Bone marrow (tissue), 2 donors: ENCODE measurements around the gene USP25.
"Not testable (repeated sequence)": the region's sequence is repeated elsewhere in the genome, so short reads cannot be mapped to it uniquely, and the experiment has no call there.

Experiments used
- DNase-seq, 2 donors: peaks; one replicate each; lab custom pipeline; 2025; lab: John Stamatoyannopoulos, UW

USP25 gene

DNA sequence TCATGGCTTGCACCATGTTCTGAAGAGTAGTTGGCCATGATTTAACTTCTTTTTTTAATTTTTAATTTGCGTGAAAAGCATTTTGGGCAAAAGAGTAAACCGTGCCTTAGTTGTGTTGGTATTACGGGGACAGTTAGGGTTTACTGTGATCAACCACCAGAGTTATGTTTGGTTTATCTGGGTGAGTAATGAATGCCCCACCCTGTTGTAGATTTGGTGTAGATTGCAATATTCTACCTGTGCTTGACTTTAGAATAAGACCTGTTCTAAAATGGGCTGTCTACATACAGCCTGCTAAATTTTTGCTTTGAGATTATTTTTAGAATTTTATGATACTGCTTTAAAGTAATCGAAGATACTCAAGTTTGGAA is 1.4 kb downstream of the USP25 start:
- no peak for DNase-seq

DNA sequence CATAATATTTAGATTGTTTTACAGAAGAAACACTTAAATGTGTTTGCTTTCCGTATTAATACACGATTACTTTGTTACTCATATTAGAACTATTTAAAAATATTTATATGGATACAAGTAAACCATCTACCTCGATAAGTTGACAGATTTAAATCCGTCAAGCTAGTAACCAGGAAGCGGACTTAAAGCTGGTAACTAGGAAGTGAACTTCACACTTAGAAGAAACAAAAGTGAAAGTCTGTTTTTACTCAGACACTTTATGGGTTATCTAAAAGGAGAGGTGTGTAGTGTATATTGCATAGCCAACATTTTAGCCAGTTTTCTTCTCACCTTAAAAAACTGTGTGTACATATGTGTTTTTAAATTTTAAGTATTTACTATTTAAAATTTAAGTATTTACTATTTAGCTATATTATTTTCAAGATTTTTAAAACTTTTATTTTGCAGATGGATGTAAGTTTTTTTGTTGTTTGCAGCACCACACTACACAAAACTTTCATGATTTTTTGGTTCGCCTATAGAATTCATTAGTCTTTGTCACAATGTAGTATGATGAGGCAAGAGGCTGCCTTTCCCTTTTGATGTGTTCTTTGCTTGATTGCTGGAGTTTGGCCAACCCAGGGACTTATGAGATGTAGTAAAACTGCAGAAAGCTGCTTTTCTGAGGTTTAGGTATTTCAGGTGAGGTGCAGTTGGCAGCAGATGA is 2.7 kb downstream of the USP25 start:
- peak in 1 of 2 donors; percentile 78 for DNase-seq

DNA sequence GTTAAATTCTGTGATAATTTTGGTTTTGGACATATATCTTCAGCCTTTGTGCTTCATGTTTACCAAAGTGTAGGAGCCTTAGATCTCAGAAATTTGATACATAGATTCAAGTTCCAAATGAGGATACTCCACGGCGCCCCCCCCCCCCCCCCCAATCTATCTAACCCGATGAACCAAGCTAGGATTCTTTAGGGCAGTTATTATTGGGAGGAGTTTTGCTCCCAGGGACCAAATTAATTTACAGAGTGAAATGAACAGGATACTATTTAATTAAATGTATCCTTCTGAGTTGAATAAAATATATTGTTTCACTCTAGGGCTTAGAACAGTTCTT is 3.2 kb downstream of the USP25 start:
- no peak for DNase-seq

DNA sequence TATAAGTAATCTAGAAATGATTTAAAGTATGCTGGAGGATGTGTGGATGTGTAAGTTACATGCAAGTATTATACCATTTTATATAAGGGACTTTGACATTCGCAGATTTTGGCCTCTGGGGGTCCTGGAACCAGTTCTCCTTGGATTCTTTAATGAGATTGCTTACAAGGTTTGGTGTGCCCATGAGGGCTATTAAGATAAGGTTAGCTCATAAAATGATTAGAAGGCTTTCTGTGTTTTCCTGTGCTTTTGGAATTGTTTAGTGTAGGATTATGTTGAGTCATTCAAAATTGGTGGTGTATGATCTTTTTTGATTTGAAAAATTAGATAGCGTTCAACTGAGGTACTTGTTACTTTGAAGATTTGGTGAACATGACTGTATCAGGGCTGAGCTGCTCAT is 5.6 kb downstream of the USP25 start:
- no peak for DNase-seq

DNA sequence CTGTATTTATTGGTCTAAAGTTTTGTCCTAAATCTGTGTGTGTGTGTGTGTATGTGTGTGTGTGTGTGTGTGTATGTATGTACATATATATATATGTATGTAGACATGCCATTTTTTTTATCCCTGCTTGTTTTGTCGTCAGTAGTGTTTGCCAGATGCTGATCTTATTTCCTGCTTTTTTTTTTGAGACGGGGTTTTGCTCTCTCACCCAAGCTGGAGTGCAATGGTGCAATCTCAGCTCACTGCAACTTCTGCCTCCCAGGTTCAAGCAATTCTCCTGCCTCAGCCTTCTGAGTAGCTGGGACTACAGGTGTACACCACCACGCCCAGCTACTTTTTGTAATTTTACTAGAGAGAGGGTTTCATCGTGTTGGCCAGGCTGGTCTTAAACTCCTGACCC is 6.1 kb downstream of the USP25 start:
- peak in 1 of 2 donors; percentile 22 for DNase-seq

DNA sequence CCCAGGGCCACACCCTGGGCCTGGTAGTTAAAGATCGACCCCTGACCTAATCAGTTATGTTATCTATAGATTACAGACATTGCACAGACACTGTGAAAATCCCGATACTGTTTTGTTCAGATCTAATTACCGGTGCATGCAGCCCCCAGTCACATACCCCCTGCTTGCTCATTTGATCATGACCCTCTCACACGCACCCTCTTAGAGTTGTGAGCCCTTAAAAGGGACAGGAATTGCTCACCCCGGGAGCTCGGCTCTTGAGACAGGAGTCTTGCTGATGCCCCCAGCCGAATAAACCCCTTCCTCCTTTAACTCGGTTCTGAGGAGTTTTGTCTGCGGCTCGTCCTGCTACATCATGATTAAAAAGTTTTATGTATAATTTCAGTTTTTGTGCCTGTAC is 9.0 kb downstream of the USP25 start:
- DNase-seq = not testable (repeated sequence)

DNA sequence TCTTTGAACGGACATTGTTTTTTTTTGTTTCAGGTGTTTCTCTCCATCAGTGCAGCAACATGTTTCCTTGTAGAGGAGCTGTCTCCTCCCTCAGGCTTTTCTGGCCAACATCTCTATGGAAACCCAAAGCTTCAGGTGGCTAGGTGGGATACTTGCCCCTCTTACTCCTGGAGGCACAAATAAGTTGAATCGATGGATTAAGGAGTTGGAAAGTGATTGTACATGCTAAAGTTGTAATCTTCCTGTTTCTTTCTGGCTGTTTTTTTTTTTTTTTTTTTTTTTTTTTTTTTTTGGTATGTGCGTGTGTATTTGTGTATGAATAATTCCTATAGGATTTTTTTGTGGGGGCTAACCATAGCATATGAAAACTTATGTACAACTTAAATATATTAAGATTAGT is 10.6 kb downstream of the USP25 start:
- DNase-seq = no peak

DNA sequence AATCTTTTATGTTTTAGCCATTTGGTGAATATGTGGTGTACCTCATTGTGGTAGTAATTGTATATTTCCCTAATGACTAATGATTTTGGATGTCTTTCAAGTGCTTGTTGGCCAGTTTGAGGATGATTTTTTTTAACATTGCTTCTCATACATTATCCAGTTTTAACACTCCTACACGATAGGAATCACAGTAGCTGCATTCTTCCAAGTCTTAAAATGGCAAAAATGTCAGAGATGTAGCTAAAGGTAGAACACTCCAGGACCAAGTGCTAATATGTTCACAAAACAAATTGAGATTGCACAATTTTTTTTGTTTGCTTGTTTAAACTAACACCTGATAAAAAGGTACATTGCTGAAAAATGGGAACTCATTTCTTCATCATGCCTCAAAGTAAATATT is 11.7 kb downstream of the USP25 start:
- DNase-seq = no peak

DNA sequence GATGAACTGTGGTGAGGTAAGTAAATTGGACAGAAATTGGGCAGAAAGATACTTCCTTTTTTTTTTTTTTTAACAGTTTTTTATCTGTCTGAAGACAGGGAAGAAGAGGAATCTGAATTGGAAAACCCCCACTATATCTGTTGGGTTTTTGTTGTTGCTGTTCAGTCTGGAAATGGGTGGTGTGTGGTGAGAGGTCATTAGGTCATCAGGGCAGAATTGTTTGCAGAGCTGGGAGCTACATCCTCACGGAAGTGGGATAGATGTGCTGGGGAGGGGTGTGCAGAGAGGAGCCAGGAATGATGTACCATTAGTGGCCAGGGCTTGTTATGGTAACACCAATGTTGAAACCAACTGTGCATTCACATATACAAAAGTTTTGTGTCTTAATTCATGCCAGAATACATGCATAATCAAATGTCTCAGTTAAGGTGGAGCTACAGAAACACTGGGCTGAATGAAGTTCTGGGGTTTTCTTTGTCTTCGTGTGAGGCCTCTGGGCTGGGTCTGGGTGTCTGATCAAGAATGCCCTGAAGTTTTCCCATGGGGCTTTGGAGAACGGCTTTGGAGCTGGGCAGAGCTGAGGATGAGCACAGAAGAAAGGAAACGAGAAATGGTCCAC is 12.4 kb downstream of the USP25 start:
- peak in 1 of 2 donors; percentile 8 for DNase-seq

DNA sequence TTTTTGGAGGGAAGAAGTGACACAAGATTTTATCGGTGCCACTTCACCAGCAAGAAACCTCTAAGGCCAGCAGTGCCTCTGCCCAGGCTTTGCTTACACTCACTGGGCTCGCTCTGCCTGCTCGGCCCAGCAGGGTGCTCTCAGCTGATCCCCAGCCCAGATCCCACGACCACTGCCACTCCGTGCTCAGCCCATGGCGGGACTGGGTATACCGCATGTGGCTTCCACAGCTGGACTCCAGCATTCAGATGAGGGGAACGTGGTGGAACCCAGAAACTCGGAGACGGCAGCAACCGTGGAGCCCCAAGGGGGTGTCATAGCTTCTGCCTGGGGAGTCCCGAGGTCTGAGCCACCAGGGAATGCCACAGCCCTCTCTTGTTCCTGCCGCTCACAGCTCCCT is 12.9 kb downstream of the USP25 start:
- DNase-seq = no peak

DNA sequence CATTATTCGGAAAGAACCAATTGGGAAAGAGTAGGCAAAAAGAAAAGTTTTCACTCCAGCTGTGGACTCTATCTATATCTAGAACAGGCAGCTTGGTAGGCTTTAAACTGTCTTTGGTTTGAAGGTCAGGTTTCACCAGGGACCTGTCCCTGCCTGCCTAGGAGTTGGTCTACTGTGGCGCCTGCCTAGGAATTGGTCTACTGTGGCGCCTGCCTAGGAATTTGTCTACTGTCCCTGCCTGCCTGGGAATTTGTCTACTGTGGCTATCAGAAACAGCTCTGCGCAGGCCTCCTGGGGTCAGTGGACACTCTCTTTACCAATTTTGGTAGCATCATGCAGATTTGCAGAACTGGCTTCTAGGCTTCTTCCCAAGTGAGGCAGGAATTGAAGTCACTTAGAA is 13.8 kb downstream of the USP25 start:
- DNase-seq = no peak

DNA sequence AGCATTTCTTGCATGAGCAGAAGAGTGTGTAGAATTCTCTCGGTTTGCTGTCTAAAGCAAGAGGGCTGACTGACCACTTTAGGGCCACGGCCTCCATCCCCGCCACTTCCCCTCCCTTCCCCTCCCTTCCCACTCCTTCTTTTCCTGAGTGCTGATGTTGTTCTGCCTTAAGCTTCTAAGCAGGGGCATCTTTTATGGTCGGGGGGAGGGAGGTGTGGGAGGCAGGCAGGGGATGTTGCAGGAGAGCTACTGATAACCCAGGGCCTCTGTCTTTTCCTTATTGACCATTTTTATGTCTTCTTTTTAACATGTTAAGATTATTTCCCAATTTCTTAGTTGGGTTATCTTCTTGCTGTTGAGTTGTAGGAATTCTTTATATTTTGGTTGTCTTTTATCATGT is 15.1 kb downstream of the USP25 start:
- DNase-seq = no peak

DNA sequence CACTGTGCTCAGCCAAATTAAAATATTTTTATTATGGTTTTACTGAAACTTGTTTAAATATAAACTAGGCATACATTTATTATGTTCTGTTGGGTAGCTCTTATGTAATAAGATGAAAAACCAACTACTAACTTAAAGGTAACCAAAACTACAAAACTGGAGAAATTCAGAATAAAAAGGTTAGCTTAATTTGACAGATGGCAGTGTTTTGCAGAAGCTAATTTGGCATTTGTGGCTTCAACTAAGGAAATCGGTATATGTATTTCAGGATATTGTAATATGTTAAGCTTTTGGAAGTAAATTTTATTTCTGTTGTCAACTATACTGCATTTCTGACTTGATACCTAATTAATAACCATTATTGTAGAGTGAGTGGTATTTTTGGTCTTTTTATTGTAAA is 18.8 kb downstream of the USP25 start:
- peak in 1 of 2 donors; percentile 36 for DNase-seq

DNA sequence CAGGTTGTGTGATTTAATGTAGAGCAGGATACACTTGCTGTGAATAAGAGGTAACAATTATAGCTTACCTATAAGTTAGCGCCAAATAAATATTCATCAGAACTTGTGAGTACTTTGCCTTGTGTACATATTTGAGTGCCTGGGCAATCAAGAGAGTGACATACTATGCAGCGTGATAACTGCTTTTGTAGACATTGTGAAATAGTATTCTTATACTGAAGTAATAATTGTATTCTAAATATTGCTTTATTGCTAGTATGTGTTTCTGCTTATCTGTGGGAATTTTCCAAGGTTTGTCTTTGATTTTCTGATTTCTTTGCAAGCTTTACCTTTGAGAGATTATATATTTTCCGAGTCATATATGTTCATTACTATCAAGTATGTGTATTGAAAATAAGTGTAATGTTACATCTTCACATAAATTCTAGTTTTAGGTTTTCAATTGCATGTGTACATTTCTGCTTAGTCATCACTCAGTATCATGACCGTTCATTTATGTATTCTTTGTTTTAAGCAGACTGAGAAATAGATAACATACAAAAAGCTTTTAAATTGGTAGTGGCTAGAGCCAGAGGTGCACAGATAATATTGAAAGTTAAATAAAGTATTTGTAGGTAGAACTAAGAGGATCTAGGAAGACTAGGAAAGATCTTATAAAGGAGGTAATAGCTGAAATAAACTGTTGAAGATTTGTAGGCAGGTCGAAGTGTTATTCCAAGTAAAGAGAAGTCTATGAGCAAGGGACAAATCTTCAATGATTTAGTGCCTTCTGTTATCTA is 19.5 kb downstream of the USP25 start:
- DNase-seq = no peak

DNA sequence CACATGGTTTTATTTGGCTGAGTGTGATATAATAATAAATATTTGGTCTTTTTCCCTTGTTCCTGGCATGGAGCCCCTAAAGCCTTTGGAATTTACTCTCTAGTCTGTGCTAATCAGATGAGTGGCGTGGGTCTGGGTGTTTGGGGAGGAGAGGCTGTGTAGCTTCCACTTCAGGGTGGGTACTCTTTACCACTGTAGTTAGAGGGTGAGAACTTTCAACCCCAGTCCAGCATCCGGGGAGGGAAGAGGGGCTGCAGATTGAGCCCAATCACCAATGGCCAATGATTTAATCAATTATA is 20.0 kb downstream of the USP25 start:
- no peak for DNase-seq

DNA sequence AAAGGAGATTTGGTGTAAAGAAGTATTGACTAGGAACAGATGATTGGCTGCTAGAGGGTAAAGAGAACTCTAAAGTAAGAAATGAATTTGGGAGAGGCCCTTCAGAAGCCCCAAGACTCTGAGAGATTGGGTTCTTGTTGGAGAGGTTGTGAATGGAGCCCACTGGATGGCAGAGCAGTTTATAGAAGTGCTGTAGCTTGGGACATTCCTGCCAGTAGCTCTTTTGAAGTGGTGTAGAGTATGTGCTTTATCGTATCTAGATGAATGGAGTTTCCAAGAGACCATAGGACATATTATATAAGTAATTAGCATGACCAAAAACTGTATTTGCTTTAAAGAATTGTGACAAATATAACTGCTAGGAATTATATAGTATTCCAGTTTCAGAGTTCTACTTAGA is 21.3 kb downstream of the USP25 start:
- no peak for DNase-seq

DNA sequence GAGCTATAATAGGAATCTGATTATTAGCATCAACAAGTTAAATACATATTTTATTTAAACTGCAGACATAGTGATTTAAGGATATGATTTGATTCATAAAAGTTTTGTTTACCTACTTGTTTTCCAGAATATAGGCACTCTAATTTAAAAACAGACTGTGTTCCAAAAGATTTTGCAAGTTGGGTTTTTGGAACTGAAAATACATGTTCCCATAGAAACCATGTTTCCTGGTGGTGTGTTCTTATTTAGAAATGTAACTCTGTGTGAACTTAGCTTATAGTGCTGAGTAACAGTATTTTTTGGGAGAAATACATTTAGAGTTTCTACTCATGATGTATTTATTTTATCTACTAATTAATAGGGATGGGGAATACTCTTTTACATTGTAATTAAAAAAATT is 21.8 kb downstream of the USP25 start:
- DNase-seq = no peak

DNA sequence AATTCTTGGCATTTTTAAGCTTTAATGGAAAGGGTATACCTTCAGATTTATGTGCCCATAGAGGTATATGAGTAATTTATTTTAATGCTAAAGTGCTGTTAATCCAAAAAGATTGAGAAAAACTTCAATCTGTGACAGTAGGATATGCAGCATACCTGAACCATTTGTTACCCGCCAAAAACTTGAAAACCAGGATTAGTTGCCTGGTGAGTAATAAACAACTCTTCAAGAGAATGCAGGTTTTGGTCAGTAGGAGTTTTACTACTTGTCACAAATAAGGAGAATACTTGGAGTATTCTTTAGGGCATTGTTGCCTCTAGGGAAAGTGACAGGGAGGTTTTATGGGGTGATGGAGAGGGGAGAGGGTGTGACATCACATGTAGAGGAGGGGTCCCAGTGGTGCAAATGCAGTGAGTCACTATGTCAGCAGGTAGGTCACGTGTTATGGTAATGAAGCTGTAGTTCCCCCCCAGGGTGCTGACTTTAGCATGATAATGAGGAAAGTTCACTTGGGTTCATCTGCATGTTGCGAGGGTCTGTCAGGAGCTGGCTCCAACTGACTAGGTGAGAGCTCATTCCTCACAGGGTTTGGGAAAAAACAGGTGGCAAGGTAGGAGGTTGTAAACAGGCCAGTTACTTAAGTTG is 23.1 kb downstream of the USP25 start:
- DNase-seq = no peak

DNA sequence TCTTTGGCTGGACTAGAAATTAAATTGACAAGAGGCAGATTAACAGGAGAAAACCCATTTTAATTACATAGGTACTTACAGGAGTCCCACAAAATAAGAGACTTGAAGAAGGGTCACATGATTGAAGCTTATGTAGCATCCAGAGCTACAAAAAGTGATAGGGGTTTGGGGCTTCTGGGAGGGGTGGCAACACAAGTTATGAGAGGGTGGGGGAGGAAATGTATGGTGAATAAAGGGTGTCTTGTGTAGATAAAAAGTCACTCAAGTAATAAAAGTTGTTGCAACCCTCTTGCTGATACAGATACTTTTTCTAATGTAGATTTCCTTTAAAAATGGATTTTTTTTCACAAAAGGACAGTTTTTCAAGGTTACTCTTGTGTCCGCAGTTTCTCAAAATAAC is 24.0 kb downstream of the USP25 start:
- DNase-seq = no peak

DNA sequence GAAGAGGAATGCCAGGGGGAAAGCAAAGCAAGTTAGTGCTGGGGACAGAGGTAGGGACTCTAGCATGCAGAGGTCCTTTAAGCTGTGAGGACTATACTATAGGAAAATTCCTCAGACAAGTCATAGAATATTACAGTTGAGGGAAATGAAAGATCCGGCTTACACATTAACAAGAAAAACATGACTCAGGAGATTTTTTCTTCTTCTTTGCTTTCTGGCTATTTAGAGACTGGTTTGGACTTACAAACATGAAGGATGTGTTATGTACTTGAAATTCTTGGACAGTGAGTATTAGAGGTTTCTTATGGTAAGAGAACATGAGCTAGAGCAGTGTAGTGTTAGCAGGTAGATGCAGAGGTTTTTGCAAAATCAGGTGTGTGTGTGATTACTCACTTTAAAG is 24.9 kb downstream of the USP25 start:
- DNase-seq = peak in 1 of 2 donors; percentile 14

DNA sequence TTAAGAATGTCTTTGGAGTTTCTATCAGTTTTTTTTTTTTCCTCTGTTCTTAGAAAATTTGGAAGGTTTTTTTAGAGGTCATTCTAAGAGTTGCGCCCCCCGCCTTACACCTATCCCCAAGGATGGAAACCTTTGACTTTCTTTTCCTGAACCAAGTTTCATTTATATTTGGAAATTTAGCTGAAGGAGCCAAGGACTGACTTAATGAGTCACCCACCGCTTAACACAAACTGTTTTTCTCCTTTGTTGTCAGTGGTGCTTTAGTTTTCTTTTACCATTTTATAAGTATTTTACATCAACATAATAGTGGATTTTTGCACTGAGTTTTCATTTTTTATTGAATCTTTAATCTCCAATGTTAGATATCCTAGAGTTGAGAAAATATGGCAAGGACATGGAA is 25.3 kb downstream of the USP25 start:
- no peak for DNase-seq

DNA sequence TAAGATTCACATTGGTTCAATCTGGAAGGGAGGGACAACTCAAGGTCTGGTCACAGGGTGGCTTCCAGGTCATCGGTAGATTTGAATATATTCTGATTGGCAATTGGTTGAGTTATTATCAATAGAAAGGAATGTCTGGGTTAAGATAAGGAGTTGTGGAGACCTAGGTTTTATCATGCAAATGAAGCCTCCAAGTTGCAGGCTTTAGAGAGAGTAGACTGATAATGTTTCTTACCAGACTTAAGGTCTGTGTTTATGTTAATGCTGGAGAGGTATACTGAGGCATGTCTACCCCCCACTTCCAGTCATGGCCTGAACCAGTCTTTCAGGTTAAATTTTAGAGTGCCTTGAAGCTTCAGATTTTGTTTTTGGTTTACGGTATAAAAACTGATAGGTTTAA is 29.7 kb downstream of the USP25 start:
- DNase-seq = no peak

DNA sequence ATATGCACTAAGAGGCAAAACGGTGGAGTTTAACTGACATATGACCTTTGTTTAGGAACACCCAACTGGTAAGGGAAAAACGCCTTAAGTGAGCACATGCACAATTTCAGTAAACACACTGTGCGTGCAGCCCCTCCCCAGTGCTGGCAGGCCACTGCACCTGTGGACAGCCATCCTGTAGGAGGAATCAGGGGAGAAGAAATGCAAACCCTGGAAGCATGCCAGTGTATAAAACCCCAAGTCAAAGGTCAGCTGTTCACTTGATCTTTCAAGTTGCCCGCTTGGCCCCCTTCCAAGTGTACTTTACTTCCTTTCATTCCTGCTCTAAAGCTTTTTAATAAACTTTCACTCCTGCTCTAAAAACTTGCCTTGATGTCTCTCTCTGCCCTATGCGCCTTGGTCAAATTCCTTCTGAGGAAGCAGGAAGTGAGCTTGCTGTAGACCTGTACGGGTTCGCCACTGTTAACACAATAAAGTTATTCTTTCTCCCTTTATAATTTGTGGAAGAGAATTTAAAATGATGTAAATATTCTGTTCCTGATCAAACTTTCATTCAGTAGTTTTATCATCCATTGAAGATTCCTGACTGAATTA is 31.8 kb downstream of the USP25 start:
- DNase-seq = no peak
